Left hindlimb (tissue), 1 donor: Measurements from ENCODE around the gene TBC1D10A.
A peak's percentile ranks its signal among the peaks of the same experiment; 100 is the strongest.

Experiments
- DNase-seq: peaks from one replicate; pipeline ENCODE4 v3.0.0-alpha.2; 2018

TBC1D10A gene

DNA sequence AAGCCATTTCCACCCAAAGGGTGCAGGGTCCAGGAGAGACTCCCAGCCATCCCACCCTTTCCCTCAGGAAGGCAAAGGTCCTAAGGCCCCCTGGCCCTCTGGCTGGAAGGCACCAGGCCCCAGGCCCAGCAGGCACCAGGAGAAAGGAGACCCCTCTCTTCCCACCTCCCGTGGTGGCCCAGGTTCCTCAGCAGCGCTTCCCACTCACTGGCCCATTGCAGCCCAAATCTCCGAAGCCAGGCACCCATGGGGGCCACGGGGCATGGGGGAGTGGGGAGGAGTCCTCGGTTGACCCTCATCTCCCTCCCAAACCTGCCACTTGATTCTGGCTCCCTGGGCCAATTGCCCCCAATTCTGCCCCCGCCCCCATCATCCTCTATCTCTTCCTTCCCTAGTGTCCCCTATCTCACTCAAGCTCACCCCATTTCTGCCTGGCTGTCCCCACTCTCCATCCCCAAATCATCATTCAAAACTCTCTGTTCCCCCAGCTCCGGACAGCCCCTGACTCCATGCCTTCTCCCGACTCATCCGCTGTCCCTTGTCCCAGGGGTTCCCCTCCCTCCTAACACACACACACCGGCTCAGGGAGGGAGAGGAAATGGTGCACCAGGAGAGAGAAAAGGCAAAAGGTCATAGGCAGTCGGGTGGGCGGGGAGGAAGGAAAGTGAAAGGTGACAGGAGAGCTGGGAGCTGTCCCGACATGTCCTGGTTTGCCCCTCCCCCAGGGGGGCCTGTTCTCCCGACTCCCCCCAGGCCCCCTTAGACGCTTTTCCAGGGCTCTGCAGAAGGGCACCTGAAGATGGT is 81.4 kb downstream of the TBC1D10A start:
- peak; percentile 18 for DNase-seq

DNA sequence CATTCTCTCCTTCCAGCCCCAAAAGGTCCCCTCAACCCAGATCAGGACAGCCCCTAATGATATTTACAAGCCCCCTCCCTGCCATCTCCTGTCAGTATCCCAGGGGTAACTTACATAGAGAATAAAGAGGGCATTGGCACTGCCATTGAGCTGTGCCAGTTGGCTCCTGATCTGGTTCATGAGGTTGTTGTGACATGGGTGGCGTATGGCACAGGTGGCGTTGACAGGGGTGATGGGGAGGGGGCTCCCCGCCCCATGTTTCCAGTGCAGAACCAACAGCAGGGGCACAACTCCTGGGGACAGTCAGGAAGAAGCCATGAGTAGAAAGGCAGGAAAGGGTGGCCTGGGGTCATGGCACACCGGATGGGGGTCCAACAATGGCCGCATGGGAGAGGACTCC is 82.1 kb downstream of the TBC1D10A start:
- DNase-seq = no peak

DNA sequence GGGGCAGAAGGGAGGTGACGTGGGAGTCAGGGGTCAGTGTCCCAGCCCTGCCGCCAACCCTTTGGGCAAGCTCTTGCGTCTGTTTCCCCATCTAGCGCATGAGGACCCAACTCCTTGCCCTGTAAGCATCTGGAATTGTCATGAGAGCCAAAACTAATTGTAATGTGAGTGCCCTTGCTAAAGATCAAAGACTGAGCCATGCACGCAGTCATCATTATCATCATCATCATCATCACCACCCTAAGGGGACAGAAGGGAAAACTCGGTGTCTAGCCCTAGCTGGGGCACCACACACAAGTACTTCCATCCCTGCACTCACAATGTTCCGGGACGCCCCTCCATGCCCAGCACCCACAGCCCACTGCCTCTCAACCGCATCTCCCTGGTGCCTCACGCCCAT is 82.7 kb downstream of the TBC1D10A start:
- peak; percentile 27 for DNase-seq

DNA sequence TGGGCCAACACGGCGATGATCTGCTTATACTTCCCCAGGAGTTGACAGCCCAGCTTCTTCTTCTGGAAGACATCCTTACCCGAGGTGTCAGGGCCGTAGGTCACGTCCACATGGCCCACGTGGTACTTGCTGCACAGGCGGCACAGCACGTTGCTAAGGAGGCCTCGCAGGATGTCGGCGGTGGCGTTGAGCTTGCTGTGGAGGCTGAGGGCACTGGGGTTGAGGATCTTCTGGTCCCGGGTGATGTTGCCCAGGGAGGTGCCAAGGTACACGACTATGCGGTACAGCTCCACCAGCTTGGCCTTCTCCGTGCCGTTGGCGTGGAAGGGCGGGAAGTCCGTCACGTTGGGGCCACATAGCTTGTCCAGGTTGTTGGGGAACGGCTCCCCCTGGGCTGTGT is 83.1 kb downstream of the TBC1D10A start:
- no peak for DNase-seq
